Measurements from ENCODE around the gene DDX39B. TPM values are rescaled to one million over a fixed set of nuclear protein-coding genes. Genes with fewer than 3 reads are reported as not detected.
"Not testable (repeated sequence)": the region's sequence is repeated elsewhere in the genome, so short reads cannot be mapped to it uniquely, and the experiment has no call there.

DDX39B gene
- total RNA-seq, 4 donors from 2014 or later = 125 to 327 (median 217) TPM

GRCh38 chr6:31497531-31498476 is 44.0 kb downstream of the DDX39B start, which contains the start of gene MICB:
Gene MICB (plus strand): TSS chr6:31498145. CDS start chr6:31498194, 49 bp downstream.
- Histone ChIP-seq H3K4me3 (peak within 1 kb of the TSS; percentile 35 to 55), H3K27ac (peak within 1 kb of the TSS in 3 of 4 donors; percentile 53 to 77 (median 74)), H3K9me3 (peaks cover 0 to 9% (median 0%) of the 10 kb centered on the region in 3 donors), H3K4me1 (peaks cover 0 to 45% (median 0%) of the 10 kb centered on the region in 3 donors), H3K27me3 (peaks cover 83% of the 10 kb centered on the region), H3K36me3 (no peaks in the 10 kb centered on the region)
- TF ChIP-seq POLR2A (IDR thresholded peaks at IDR 0.05) (no peak), POLR2AphosphoS5 (IDR thresholded peaks at IDR 0.05) (no peak), CTCF (IDR thresholded peaks at IDR 0.05) (peak in 1 of 4 experiments; percentile 18), EP300 (IDR thresholded peaks at IDR 0.05) (no peak)
- peak; percentile 58 for ATAC-seq
- WGBS, 2 donors (ENCODE audit: low coverage in 1 of 2) = 1% methylated on average over 17 to 40 of the region's 64 CpGs

- 39 to 51% methylated on average over 2 to 4 of the region's 4 CpGs for WGBS, 2 donors (ENCODE audit: low coverage in 1 of 2)
- Histone ChIP-seq H3K27ac (peak overlapping the region in 1 of 4 donors; percentile 74), H3K4me1 (peaks cover 0 to 49% (median 0%) of the 10 kb centered on the region in 3 donors), H3K27me3 (peaks cover 82% of the 10 kb centered on the region)
- H3K36me3 ChIP-seq, H3K9me3 ChIP-seq, H3K4me3 ChIP-seq, ATAC-seq: not testable (repeated sequence)
These were observed 45.0 kb downstream of the DDX39B start for GRCh38 chr6:31496826-31497225.

- H3K4me3 ChIP-seq = peak overlapping the region in 1 of 2 donors; percentile 54
- ATAC-seq = no peak
- TF ChIP-seq POLR2AphosphoS5 (IDR thresholded peaks at IDR 0.05) = no peak
- TF ChIP-seq EP300 (IDR thresholded peaks at IDR 0.05) = no peak
- no peak for TF ChIP-seq POLR2A (IDR thresholded peaks at IDR 0.05)
- TF ChIP-seq CTCF (IDR thresholded peaks at IDR 0.05) = no peak
- H3K4me1 ChIP-seq = peaks cover 0 to 53% (median 0%) of the 10 kb centered on the region in 3 donors
- WGBS, 2 donors (ENCODE audit: low coverage in 1 of 2) = 55 to 75% methylated on average over 1 to 2 of the region's 2 CpGs
- no peaks in the 10 kb centered on the region for H3K9me3 ChIP-seq
- peak overlapping the region in 1 of 4 donors; percentile 69 for H3K27ac ChIP-seq
- peaks cover 76% of the 10 kb centered on the region for H3K27me3 ChIP-seq
- no peaks in the 10 kb centered on the region for H3K36me3 ChIP-seq
These were observed 46.2 kb downstream of the DDX39B start for GRCh38 chr6:31495580-31495979.

GRCh38 chr6:31493875-31494694 is 47.7 kb downstream of the DDX39B start:
- H3K27me3 ChIP-seq = peaks cover 68% of the 10 kb centered on the region
- no peaks in the 10 kb centered on the region for H3K36me3 ChIP-seq
- no peak for TF ChIP-seq POLR2AphosphoS5 (IDR thresholded peaks at IDR 0.05)
- TF ChIP-seq CTCF (IDR thresholded peaks at IDR 0.05) = peak in 3 of 4 experiments; percentile 71 to 82 (median 75)
- peak overlapping the region in 3 of 4 donors; percentile 69 to 82 (median 79) for H3K27ac ChIP-seq
- peak overlapping the region; percentile 39 to 54 for H3K4me3 ChIP-seq
- peaks cover 0 to 47% (median 0%) of the 10 kb centered on the region in 3 donors for H3K4me1 ChIP-seq
- peak; percentile 87 for ATAC-seq
- no peaks in the 10 kb centered on the region for H3K9me3 ChIP-seq
- WGBS, 2 donors (ENCODE audit: low coverage in 1 of 2) = 0 to 8% methylated on average over 2 to 14 of the region's 58 CpGs

GRCh38 chr6:31493550-31493874 is 48.3 kb downstream of the DDX39B start:
- Histone ChIP-seq H3K27ac (peak overlapping the region in 1 of 4 donors; percentile 82), H3K27me3 (peaks cover 62% of the 10 kb centered on the region), H3K4me1 (peaks cover 0 to 41% (median 0%) of the 10 kb centered on the region in 3 donors), H3K4me3 (peak overlapping the region in 1 of 2 donors; percentile 54)
- 0 to 2% methylated on average over 2 of the region's 2 CpGs for WGBS, 2 donors (ENCODE audit: low coverage in 1 of 2)
- H3K36me3 ChIP-seq, H3K9me3 ChIP-seq, ATAC-seq: not testable (repeated sequence)

Data from gastroesophageal sphincter (tissue), 4 donors.